Mesenchymal stem cell (in vitro differentiated cells and primary cell): ENCODE measurements around the gene RBFOX1.

ENCODE experiments used
- DNase-seq: peaks from one replicate; pipeline ENCODE4 v3.0.0-alpha.2; 2013
- H2AFZ ChIP-seq: one replicate; pipeline ENCODE4 v1.6.1; 2013; ENCODE audit warnings: low read depth, mild to moderate bottlenecking, control low read depth, inconsistent platforms, low read length, moderate library complexity
- H2AK5ac ChIP-seq: 2 replicates; pipeline ENCODE4 v1.6.1; 2013; ENCODE audit warnings: low read length, moderate library complexity, mild to moderate bottlenecking, inconsistent platforms; ENCODE audit not compliant: severe bottlenecking
- H2BK120ac ChIP-seq: one replicate; pipeline ENCODE4 v1.6.1; 2013; ENCODE audit warnings: low read depth, mild to moderate bottlenecking, inconsistent platforms, low read length, moderate library complexity
- H2BK12ac ChIP-seq, 2 experiments: one replicate each; pipeline ENCODE4 v1.6.1; 2013; ENCODE audit warnings: inconsistent platforms in 2 of 2, low read length in 2 of 2, mild to moderate bottlenecking in 2 of 2, moderate library complexity in 2 of 2, control low read depth in 1 of 2
- H2BK15ac ChIP-seq: one replicate; pipeline ENCODE4 v1.6.1; 2013; ENCODE audit warnings: mild to moderate bottlenecking, low read depth, inconsistent platforms; ENCODE audit not compliant: poor library complexity, severe bottlenecking
- H2BK5ac ChIP-seq: 2 replicates; pipeline ENCODE4 v1.6.1; 2013; ENCODE audit warnings: low read depth, mild to moderate bottlenecking, low read length, control low read depth, inconsistent platforms; ENCODE audit not compliant: poor library complexity, severe bottlenecking
- H3K14ac ChIP-seq, 2 experiments: one replicate each; pipeline ENCODE4 v1.6.1; 2013; ENCODE audit warnings: inconsistent platforms in 2 of 2, low read length in 2 of 2, control low read depth in 1 of 2, mild to moderate bottlenecking in 1 of 2, moderate library complexity in 1 of 2
- H3K18ac ChIP-seq, 2 experiments: one replicate each; pipeline ENCODE4 v1.6.1; 2013; ENCODE audit warnings: inconsistent platforms in 2 of 2, low read length in 2 of 2, control low read depth in 1 of 2, low read depth in 1 of 2, mild to moderate bottlenecking in 1 of 2
- H3K23ac ChIP-seq, 2 experiments: one replicate each; pipeline ENCODE4 v1.6.1; 2013; ENCODE audit warnings: inconsistent platforms in 2 of 2, low read length in 2 of 2, mild to moderate bottlenecking in 2 of 2, moderate library complexity in 2 of 2, control low read depth in 1 of 2
- H3K27ac ChIP-seq: 2 replicates; pipeline ENCODE4 v1.5.1; 2013; ENCODE audit warnings: mild to moderate bottlenecking, moderate library complexity, low read length, control low read depth, inconsistent platforms; ENCODE audit not compliant: poor library complexity, severe bottlenecking
- H3K27me3 ChIP-seq, 2 experiments: 2 replicates each; pipeline versions ENCODE4 v1.6.1 to v1.7.0; 2013; ENCODE audit warnings: low read length in 2 of 2, mild to moderate bottlenecking in 2 of 2, moderate library complexity in 2 of 2, control low read depth in 1 of 2, inconsistent platforms in 1 of 2; ENCODE audit not compliant: control insufficient read depth in 1 of 2, insufficient read depth in 1 of 2
- H3K36me3 ChIP-seq, 2 experiments: 2 replicates each; pipeline versions ENCODE4 v1.6.1 to v1.7.0; 2013; ENCODE audit warnings: low read length in 2 of 2, control low read depth in 1 of 2, inconsistent platforms in 1 of 2, low read depth in 1 of 2, mild to moderate bottlenecking in 1 of 2; ENCODE audit not compliant: insufficient read depth in 2 of 2, control insufficient read depth in 1 of 2
- H3K4ac ChIP-seq, 2 experiments: one replicate each; pipeline ENCODE4 v1.6.1; 2013; ENCODE audit warnings: inconsistent platforms in 2 of 2, low read length in 2 of 2, mild to moderate bottlenecking in 2 of 2, moderate library complexity in 2 of 2, control low read depth in 1 of 2, low read depth in 1 of 2
- H3K4me1 ChIP-seq: 2 replicates; pipeline ENCODE4 v1.6.1; 2013; ENCODE audit warnings: low read depth, low read length, control low read depth; ENCODE audit not compliant: control insufficient read depth, insufficient read depth
- H3K4me2 ChIP-seq: 2 replicates; pipeline ENCODE4 v1.6.1; 2013; ENCODE audit warnings: low read length, mild to moderate bottlenecking, inconsistent platforms; ENCODE audit not compliant: poor library complexity, severe bottlenecking
- H3K4me3 ChIP-seq, 2 experiments: 2 replicates each; pipeline versions ENCODE4 v1.5.1 to v1.7.0; 2013; ENCODE audit warnings: low read length in 2 of 2, mild to moderate bottlenecking in 2 of 2, control low read depth in 1 of 2, low read depth in 1 of 2; ENCODE audit not compliant: insufficient read depth in 1 of 2
- H3K79me1 ChIP-seq: replicated peaks from 2 replicates; pipeline ENCODE4 v1.6.1; 2013; ENCODE audit warnings: mild to moderate bottlenecking, control low read depth, low read length, inconsistent platforms; ENCODE audit not compliant: poor library complexity, severe bottlenecking
- H3K9ac ChIP-seq: 2 replicates; pipeline ENCODE4 v1.7.0; 2013; ENCODE audit warnings: mild to moderate bottlenecking, low read length, moderate library complexity
- H3K9me3 ChIP-seq: 2 replicates; pipeline ENCODE4 v1.7.0; 2013; ENCODE audit warnings: mild to moderate bottlenecking, low read length; ENCODE audit not compliant: control insufficient read depth
- H4K8ac ChIP-seq: one replicate; pipeline ENCODE4 v1.6.1; 2013; ENCODE audit warnings: inconsistent platforms, mild to moderate bottlenecking, low read length, moderate library complexity
- H4K91ac ChIP-seq: one replicate; pipeline ENCODE4 v1.6.1; 2013; ENCODE audit warnings: mild to moderate bottlenecking, low read length, inconsistent platforms
- WGBS: methylation state at CpG from one replicate; pipeline ENCODE4 v1.1.7; 2013; ENCODE audit warnings: mixed read lengths; 5-methylcytosine and 5-hydroxymethylcytosine counted together

RBFOX1 gene

DNA sequence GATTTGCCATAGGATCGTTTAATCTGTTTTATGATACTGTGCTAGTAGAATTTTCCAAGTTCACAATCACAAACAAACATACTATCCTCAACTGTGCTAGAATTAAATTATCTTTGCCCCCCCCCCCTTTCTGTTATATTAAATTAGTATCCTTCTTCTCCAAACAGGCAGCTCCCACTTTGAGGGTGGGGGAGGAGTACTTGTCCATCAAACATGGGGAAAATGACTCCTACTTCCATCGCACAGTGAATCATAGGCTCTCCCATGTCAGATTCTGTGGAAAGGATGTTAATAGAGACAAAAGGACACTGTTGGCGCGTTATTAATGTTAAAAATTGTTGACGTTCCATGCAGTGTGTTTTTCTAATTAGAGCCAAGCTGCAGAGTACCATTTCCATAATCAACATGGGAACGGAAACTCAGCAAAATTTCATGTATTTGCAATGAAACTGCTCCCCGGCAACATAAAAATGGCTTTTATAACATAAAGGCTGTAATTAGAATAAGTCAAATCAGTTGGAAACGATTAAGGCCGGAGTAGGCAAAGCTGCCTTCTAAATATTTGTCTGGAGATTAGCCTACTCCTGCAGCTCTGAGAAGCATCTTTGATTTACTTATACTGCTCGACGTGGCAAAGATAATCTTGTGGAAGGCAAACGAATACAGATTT, 104.6 kb downstream of the RBFOX1 start:
- H3K23ac ChIP-seq = no peak overlapping the region
- no peak overlapping the region for H2BK12ac ChIP-seq
- H3K9ac ChIP-seq = no peak overlapping the region
- H3K27me3 ChIP-seq = no peaks in the 10 kb centered on the region
- H3K4me3 ChIP-seq = no peak overlapping the region
- no peak overlapping the region for H3K27ac ChIP-seq
- DNase-seq = no peak
- no peak overlapping the region for H4K91ac ChIP-seq
- no peaks in the 10 kb centered on the region for H3K4me1 ChIP-seq
- no peak overlapping the region for H4K8ac ChIP-seq
- H2AFZ ChIP-seq = no peak overlapping the region
- no peak overlapping the region for H3K18ac ChIP-seq
- no peak overlapping the region for H2AK5ac ChIP-seq
- no peaks in the 10 kb centered on the region for H3K36me3 ChIP-seq
- no peak overlapping the region for H3K14ac ChIP-seq
- no peak overlapping the region for H3K4me2 ChIP-seq
- H2BK5ac ChIP-seq = no peak overlapping the region
- WGBS = 88% methylated on average over 11 of the region's 12 CpGs
- H2BK15ac ChIP-seq = no peak overlapping the region
- peaks cover 8% of the 10 kb centered on the region for H3K9me3 ChIP-seq
- no peaks in the 10 kb centered on the region for H3K79me1 ChIP-seq
- H3K4ac ChIP-seq = no peak overlapping the region
- H2BK120ac ChIP-seq = no peak overlapping the region

DNA sequence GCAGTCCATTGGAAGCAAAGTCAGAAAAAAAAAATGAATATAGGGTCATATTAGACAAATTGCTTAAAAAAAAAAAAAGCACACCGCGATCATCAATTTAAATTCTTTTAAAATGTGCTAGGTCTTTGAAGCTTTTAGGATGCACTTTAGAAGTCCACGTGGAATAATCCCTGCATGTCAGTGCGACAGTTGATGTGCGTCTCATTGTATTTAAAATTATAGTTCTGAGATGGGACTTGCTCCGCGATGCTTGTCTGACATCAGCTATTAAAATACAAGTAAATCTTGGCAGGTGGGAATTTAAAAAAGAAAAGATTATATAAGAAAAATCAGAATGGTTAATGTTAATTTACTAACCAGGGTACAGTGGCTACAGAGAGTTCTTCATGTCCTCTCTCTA, 105.2 kb downstream of the RBFOX1 start:
- Histone ChIP-seq H4K8ac (no peak overlapping the region), H3K4me3 (no peak overlapping the region), H3K4ac (no peak overlapping the region), H2BK12ac (no peak overlapping the region), H3K4me2 (no peak overlapping the region), H2BK15ac (no peak overlapping the region), H3K14ac (no peak overlapping the region), H2BK5ac (no peak overlapping the region), H2BK120ac (no peak overlapping the region), H3K27ac (no peak overlapping the region), H3K9ac (no peak overlapping the region), H3K36me3 (no peaks in the 10 kb centered on the region), H3K4me1 (no peaks in the 10 kb centered on the region), H3K27me3 (no peaks in the 10 kb centered on the region), H3K23ac (no peak overlapping the region), H3K9me3 (peaks cover 8% of the 10 kb centered on the region), H3K18ac (no peak overlapping the region), H4K91ac (no peak overlapping the region), H2AFZ (no peak overlapping the region), H2AK5ac (no peak overlapping the region), H3K79me1 (no peaks in the 10 kb centered on the region)
- no peak for DNase-seq
- WGBS = 92% methylated on average over 7 of the region's 7 CpGs

DNA sequence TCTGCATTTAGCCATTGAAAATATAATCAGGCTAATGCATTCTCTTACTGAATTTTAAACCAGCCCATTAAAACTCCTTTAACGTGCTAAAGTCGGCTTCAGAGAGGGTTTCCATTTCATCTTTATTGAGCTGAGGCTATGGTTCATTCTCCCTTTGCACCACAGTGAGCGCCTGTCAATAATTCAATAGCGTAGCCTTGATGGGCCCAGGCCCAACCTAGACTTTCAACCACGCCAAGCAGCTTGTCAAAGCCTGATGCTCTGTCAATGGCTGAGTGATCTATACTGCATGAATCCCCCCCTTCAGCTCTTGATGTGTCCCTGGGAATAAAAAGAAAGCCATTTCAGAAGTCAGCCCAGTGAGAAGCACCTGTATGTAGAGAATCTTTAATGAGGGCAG, 106.0 kb downstream of the RBFOX1 start:
- H2BK15ac ChIP-seq = no peak overlapping the region
- H3K4me2 ChIP-seq = no peak overlapping the region
- H3K9me3 ChIP-seq = peaks cover 8% of the 10 kb centered on the region
- no peaks in the 10 kb centered on the region for H3K27me3 ChIP-seq
- no peak overlapping the region for H2BK5ac ChIP-seq
- H3K36me3 ChIP-seq = no peaks in the 10 kb centered on the region
- H3K18ac ChIP-seq = no peak overlapping the region
- no peak overlapping the region for H3K27ac ChIP-seq
- 72% methylated on average over 5 of the region's 5 CpGs for WGBS
- H2BK120ac ChIP-seq = no peak overlapping the region
- H4K8ac ChIP-seq = no peak overlapping the region
- no peak for DNase-seq
- no peak overlapping the region for H3K14ac ChIP-seq
- H3K79me1 ChIP-seq = no peaks in the 10 kb centered on the region
- no peak overlapping the region for H3K4ac ChIP-seq
- no peaks in the 10 kb centered on the region for H3K4me1 ChIP-seq
- H2AK5ac ChIP-seq = no peak overlapping the region
- no peak overlapping the region for H4K91ac ChIP-seq
- no peak overlapping the region for H3K23ac ChIP-seq
- no peak overlapping the region for H2BK12ac ChIP-seq
- peak overlapping the region in 1 of 2 experiments; percentile 4 for H3K4me3 ChIP-seq
- no peak overlapping the region for H2AFZ ChIP-seq
- no peak overlapping the region for H3K9ac ChIP-seq

DNA sequence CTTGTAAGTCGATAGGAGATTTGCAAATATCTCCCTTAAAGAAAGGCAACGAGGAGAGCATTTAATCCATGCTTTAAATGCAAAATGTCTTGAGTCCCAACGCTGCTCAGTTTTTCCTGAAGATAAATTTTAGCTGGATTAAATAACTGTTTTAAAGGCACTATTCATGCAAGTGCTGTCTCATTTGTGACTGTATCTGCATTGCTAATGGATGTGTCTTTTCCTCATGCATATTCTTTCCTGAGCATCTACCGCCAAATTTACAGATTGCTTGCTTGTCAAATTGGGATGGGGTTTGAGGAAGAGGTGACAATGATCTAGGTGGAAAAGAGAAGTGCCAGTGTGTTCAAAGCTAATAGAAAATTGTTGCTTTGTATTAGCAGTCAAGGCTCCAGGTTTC, 106.9 kb downstream of the RBFOX1 start:
- no peak for DNase-seq
- Histone ChIP-seq H2AFZ (no peak overlapping the region), H2BK120ac (no peak overlapping the region), H3K4me3 (no peak overlapping the region), H3K36me3 (no peaks in the 10 kb centered on the region), H2BK5ac (no peak overlapping the region), H3K4me2 (no peak overlapping the region), H4K8ac (no peak overlapping the region), H3K9ac (no peak overlapping the region), H3K9me3 (peaks cover 8% of the 10 kb centered on the region), H3K79me1 (no peaks in the 10 kb centered on the region), H3K4me1 (no peaks in the 10 kb centered on the region), H4K91ac (no peak overlapping the region), H3K14ac (no peak overlapping the region), H2AK5ac (no peak overlapping the region), H2BK12ac (no peak overlapping the region), H3K4ac (no peak overlapping the region), H3K27me3 (no peaks in the 10 kb centered on the region), H3K23ac (no peak overlapping the region), H2BK15ac (no peak overlapping the region), H3K18ac (no peak overlapping the region), H3K27ac (no peak overlapping the region)
- 46% methylated on average over 4 of the region's 4 CpGs for WGBS
